ENCODE measurements around the gene MC1R.

MC1R gene

GRCh38 chr16:89918453-89919347 lies at the start of gene MC1R:
TSS of gene MC1R (plus strand) at chr16:89918862. CDS start at chr16:89919259, 397 bp downstream.
- Histone ChIP-seq H3K27me3 (ENCODE audit: low read depth, low read length) (peaks cover 13% of the 10 kb centered on the region), H3K9ac (ENCODE audit: low read length) (peak within 1 kb of the TSS; percentile 36), H4K20me1 (ENCODE audit: insufficient read depth, low read length) (no peaks in the 10 kb centered on the region), H2AFZ (ENCODE audit: low read depth, low read length) (peak within 1 kb of the TSS; percentile 30; the same call in 1 of the 2 replicates), H3K79me2 (ENCODE audit: low read length) (no peaks in the 10 kb centered on the region), H3K4me2 (ENCODE audit: low read length) (peak within 1 kb of the TSS; percentile 86), H3K4me3 (ENCODE audit: low read length) (peak within 1 kb of the TSS; percentile 70), H3K36me3 (replicated peaks; ENCODE audit: low read depth, low read length) (peaks cover 2% of the 10 kb centered on the region), H3K27ac (ENCODE audit: low read length) (0 out of 2 replicates have a peak within 1 kb of the TSS, but pooled peaks have one; percentile 13), H3K9me3 (ENCODE audit: insufficient read depth, low read length) (no peaks in the 10 kb centered on the region), H3K4me1 (ENCODE audit: low read length) (peaks cover 29% of the 10 kb centered on the region)
- TF ChIP-seq EZH2phosphoT487 (IDR thresholded peaks at IDR 0.05; ENCODE audit: low read depth), result no peak
- peak; percentile 35; the same call in 1 of the 2 replicates for TF ChIP-seq CTCF (IDR thresholded peaks at IDR 0.05; ENCODE audit: low read depth, low read length)

GRCh38 chr16:89869911-89870310 lies 48.8 kb upstream of the MC1R start:
- no peak overlapping the region for H3K27ac ChIP-seq (ENCODE audit: low read length)
- peaks cover 12% of the 10 kb centered on the region for H3K36me3 ChIP-seq (replicated peaks; ENCODE audit: low read depth, low read length)
- no peak overlapping the region for H3K4me2 ChIP-seq (ENCODE audit: low read length)
- H4K20me1 ChIP-seq (ENCODE audit: insufficient read depth, low read length), result peaks cover 6% of the 10 kb centered on the region
- no peak overlapping the region for H2AFZ ChIP-seq (ENCODE audit: low read depth, low read length)
- TF ChIP-seq CTCF (IDR thresholded peaks at IDR 0.05; ENCODE audit: low read depth, low read length), result no peak
- H3K4me3 ChIP-seq (ENCODE audit: low read length), result no peak overlapping the region
- peaks cover 9% of the 10 kb centered on the region for H3K79me2 ChIP-seq (ENCODE audit: low read length)
- peaks cover 7% of the 10 kb centered on the region; the same call in 1 of the 2 replicates for H3K9me3 ChIP-seq (ENCODE audit: insufficient read depth, low read length)
- peaks cover 13% of the 10 kb centered on the region; the same call in 1 of the 2 replicates for H3K4me1 ChIP-seq (ENCODE audit: low read length)
- no peak overlapping the region for H3K9ac ChIP-seq (ENCODE audit: low read length)
- no peaks in the 10 kb centered on the region for H3K27me3 ChIP-seq (ENCODE audit: low read depth, low read length)

GRCh38 chr16:89870440-89870839 lies 48.2 kb upstream of the MC1R start:
- Histone ChIP-seq H3K9me3 (ENCODE audit: insufficient read depth, low read length) (peaks cover 7% of the 10 kb centered on the region; the same call in 1 of the 2 replicates), H3K4me1 (ENCODE audit: low read length) (peaks cover 14% of the 10 kb centered on the region; the same call in 1 of the 2 replicates), H3K27ac (ENCODE audit: low read length) (no peak overlapping the region), H3K36me3 (replicated peaks; ENCODE audit: low read depth, low read length) (peaks cover 17% of the 10 kb centered on the region), H3K4me3 (ENCODE audit: low read length) (no peak overlapping the region), H2AFZ (ENCODE audit: low read depth, low read length) (no peak overlapping the region), H3K9ac (ENCODE audit: low read length) (no peak overlapping the region), H4K20me1 (ENCODE audit: insufficient read depth, low read length) (peaks cover 10% of the 10 kb centered on the region), H3K4me2 (ENCODE audit: low read length) (no peak overlapping the region), H3K27me3 (ENCODE audit: low read depth, low read length) (no peaks in the 10 kb centered on the region), H3K79me2 (ENCODE audit: low read length) (peaks cover 14% of the 10 kb centered on the region)
- TF ChIP-seq CTCF (IDR thresholded peaks at IDR 0.05; ENCODE audit: low read depth, low read length) (no peak), EZH2phosphoT487 (IDR thresholded peaks at IDR 0.05; ENCODE audit: low read depth) (no peak)

- no peaks in the 10 kb centered on the region for H3K27me3 ChIP-seq (ENCODE audit: low read depth, low read length)
- H2AFZ ChIP-seq (ENCODE audit: low read depth, low read length), result no peak overlapping the region
- H3K27ac ChIP-seq (ENCODE audit: low read length), result no peak overlapping the region
- H3K4me1 ChIP-seq (ENCODE audit: low read length), result peaks cover 14% of the 10 kb centered on the region; the same call in 1 of the 2 replicates
- H3K9me3 ChIP-seq (ENCODE audit: insufficient read depth, low read length), result peaks cover 7% of the 10 kb centered on the region; the same call in 1 of the 2 replicates
- peaks cover 10% of the 10 kb centered on the region for H4K20me1 ChIP-seq (ENCODE audit: insufficient read depth, low read length)
- H3K36me3 ChIP-seq (replicated peaks; ENCODE audit: low read depth, low read length), result peaks cover 25% of the 10 kb centered on the region
- H3K4me2 ChIP-seq (ENCODE audit: low read length), result no peak overlapping the region
- H3K9ac ChIP-seq (ENCODE audit: low read length), result no peak overlapping the region
- TF ChIP-seq EZH2phosphoT487 (IDR thresholded peaks at IDR 0.05; ENCODE audit: low read depth) (no peak), CTCF (IDR thresholded peaks at IDR 0.05; ENCODE audit: low read depth, low read length) (no peak)
- H3K4me3 ChIP-seq (ENCODE audit: low read length), result no peak overlapping the region
- H3K79me2 ChIP-seq (ENCODE audit: low read length), result peaks cover 24% of the 10 kb centered on the region
Measured at GRCh38 chr16:89871895-89872294, 46.8 kb upstream of the MC1R start.
